ENCODE measurements around the gene MSX2. TPM values are rescaled to one million over a fixed set of nuclear protein-coding genes. Genes with fewer than 3 reads are reported as not detected.

The MSX2 gene
- total RNA-seq, 4 donors from 2014 or later = 0.95 to 2.1 (median 1.1) TPM

DNA sequence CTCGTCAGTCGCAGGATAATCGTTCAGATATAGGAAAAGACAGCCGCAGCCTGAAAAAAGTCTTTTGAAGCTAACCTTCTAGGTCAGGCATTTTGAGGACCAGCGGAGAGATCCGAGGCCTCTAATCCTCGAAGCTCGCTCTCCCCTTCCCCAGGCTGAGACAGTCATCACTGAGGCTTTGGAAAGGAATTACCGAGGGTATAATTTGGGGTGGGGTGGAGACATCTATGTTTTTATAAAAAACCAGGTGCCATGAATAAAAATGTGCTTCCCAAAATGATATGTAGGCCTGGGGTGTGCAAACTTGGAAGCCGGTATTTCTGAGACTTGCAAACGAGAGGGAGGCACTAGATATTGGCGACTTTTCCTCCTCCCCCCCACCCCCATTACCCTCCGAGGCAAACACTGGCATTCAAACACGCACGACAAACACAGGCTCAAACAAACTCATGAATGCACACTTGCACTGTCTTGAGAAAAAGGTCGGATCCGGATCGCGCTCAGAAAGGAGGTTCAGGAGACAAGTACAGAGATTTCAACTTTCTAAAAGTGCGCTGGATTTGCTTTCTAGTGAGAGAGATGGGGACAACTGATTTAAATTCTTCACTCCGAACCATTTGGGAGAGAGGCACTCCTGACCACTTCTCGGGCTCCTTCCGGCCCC lies 935 bp upstream of the MSX2 start:
- Histone ChIP-seq H3K27me3 (peaks cover 44 to 57% (median 48%) of the 10 kb centered on the region in 3 donors), H3K4me3 (peak overlapping the region; percentile 67 to 81 (median 73)), H3K27ac (no peak overlapping the region), H3K4me1 (peaks cover 11 to 13% of the 10 kb centered on the region in 2 donors), H3K9me3 (no peaks in the 10 kb centered on the region), H3K36me3 (no peaks in the 10 kb centered on the region)
- in situ Hi-C loops (cut with MboI; ENCODE audit: low sequenced_read_pairs in 4 of 4) = no loop called here
- DNase-seq (no peak), ATAC-seq (no peak)
- TF ChIP-seq, protein P1, sequence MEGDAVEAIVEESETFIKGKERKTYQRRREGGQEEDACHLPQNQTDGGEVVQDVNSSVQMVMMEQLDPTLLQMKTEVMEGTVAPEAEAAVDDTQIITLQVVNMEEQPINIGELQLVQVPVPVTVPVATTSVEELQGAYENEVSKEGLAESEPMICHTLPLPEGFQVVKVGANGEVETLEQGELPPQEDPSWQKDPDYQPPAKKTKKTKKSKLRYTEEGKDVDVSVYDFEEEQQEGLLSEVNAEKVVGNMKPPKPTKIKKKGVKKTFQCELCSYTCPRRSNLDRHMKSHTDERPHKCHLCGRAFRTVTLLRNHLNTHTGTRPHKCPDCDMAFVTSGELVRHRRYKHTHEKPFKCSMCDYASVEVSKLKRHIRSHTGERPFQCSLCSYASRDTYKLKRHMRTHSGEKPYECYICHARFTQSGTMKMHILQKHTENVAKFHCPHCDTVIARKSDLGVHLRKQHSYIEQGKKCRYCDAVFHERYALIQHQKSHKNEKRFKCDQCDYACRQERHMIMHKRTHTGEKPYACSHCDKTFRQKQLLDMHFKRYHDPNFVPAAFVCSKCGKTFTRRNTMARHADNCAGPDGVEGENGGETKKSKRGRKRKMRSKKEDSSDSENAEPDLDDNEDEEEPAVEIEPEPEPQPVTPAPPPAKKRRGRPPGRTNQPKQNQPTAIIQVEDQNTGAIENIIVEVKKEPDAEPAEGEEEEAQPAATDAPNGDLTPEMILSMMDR (IDR thresholded peaks at IDR 0.05 in 4 of 5, conservative IDR thresholded peaks at IDR 0.05 in 1 of 5) = no peak
- TF ChIP-seq POLR2A (IDR thresholded peaks at IDR 0.05) = no peak
- intact Hi-C loops (cut with DNase I; ENCODE audit: low total_unique reads) = no loop called here

DNA sequence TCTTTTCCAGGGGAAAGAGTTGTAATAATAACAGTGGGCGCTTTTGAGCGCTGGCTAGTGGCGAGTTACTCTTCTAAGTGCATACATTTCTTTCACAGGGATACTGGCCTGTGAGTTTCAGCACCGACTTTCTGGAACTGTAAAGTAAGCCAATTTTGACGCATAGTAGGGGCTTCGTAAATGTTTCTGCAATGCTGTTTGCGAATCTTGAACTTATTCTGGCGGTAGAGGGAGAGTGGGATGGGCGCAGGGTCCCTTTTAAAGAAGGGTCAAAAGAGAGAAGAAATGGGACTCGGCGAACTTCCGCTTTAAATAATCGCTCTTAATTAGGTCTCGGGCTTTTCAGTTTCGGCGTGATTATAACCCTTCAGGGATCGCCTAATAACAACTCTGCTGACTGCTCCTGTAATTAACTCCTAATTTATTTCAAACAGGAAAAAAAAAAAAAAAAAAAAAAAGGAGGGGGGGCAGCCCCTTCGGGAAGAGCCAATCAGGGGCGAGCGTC lies 351 bp upstream of the MSX2 start:
- peak; percentile 50 to 54 for ATAC-seq
- no peak for DNase-seq
- intact Hi-C loops (cut with DNase I; ENCODE audit: low total_unique reads) = no loop called here

DNA sequence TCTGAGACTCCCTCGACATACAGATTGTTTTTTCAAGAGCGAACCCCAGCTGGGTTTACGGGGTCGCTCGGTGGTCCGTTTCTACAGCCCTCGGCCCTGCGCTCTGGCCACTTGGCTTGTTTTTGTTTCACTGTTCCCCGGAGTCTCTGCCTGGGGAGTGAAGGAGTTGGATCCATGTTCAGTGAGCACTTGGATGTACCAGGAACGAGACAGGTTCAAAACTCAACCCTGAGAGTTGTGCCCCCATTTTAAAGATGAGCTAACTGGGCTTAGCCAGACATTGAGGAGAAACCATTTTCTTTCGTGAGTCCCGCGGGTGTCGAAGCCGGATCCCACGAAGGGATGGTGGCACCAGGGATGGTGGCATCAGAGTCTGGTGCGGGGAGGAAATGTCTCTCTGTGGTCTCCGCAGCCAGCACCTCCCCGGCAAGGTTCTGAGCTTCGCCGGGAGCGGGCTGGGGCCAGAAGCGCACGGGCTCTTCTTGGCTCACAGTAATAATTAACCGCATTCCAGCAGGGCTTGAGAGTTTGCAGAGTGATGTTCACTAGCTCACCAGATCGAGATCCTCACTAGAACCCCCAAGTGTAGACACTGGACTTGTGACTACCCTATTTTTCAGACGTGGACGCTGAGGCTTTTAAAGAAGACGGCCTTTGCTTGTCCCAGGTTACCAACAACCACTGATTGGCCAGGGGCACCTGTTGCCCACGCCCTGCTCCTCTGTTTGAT lies 1.0 kb downstream of the MSX2 start:
- peaks cover 29 to 37% (median 31%) of the 10 kb centered on the region in 3 donors for H3K27me3 ChIP-seq
- H3K27ac ChIP-seq = no peak overlapping the region
- intact Hi-C loops (cut with DNase I; ENCODE audit: low total_unique reads) = no loop called here
- H3K4me1 ChIP-seq = peaks cover 11 to 13% of the 10 kb centered on the region in 2 donors
- no peaks in the 10 kb centered on the region for H3K9me3 ChIP-seq
- ATAC-seq = no peak
- H3K36me3 ChIP-seq = peaks cover 0 to 4% of the 10 kb centered on the region in 2 donors
- TF ChIP-seq POLR2A (IDR thresholded peaks at IDR 0.05) = no peak
- TF ChIP-seq, protein P1 (IDR thresholded peaks at IDR 0.05 in 4 of 5, conservative IDR thresholded peaks at IDR 0.05 in 1 of 5) = no peak
- in situ Hi-C loops (cut with MboI; ENCODE audit: low sequenced_read_pairs in 4 of 4) = no loop called here
- DNase-seq = no peak
- H3K4me3 ChIP-seq = peak overlapping the region; percentile 67 to 81 (median 73)

More for the DNA sequence above, 351 bp upstream of the MSX2 start:
- in situ Hi-C loops (cut with MboI; ENCODE audit: low sequenced_read_pairs in 4 of 4) = no loop called here
- H3K27me3 ChIP-seq = peaks cover 41 to 51% (median 43%) of the 10 kb centered on the region in 3 donors
- TF ChIP-seq, protein P1 (IDR thresholded peaks at IDR 0.05 in 4 of 5, conservative IDR thresholded peaks at IDR 0.05 in 1 of 5) = no peak
- no peak for TF ChIP-seq POLR2A (IDR thresholded peaks at IDR 0.05)
- H3K36me3 ChIP-seq = no peaks in the 10 kb centered on the region
- peak overlapping the region in 1 of 4 donors; percentile 64 for H3K27ac ChIP-seq
- no peaks in the 10 kb centered on the region for H3K9me3 ChIP-seq
- H3K4me3 ChIP-seq = peak overlapping the region; percentile 67 to 81 (median 73)
- peaks cover 11 to 13% of the 10 kb centered on the region in 2 donors for H3K4me1 ChIP-seq

DNA sequence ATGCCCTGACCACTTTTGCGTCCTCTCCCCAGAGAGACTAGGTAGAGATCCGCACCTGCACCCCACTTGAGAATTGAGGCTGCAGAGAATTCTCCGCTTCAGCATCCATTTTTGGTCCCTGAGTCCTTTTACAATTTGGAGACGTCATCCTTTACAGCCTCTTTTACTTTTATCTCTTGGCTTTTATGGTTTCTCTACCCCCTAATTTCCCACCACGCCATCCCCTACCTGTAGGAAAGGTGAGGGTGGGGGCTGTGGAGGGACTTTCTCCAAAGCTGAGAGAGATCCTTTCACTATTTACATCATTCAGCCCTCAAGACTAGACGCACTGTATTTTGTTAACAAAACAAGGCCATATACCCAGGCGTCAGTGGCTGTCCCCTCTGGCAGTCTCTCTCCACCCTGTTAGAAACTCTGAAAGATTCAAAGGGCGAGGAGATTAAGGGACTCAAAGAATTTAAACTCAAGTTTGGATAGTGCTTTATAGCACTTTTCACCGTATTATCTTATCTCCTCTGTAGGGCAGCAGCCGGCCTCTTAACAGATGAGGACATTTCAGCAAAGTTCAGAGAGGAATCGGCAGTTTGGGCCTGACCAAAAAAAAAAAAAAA lies 1.7 kb downstream of the MSX2 start:
- H3K36me3 ChIP-seq = peaks cover 0 to 4% of the 10 kb centered on the region in 2 donors
- H3K4me1 ChIP-seq = peaks cover 7 to 13% of the 10 kb centered on the region in 2 donors
- TF ChIP-seq, protein P1 (IDR thresholded peaks at IDR 0.05 in 4 of 5, conservative IDR thresholded peaks at IDR 0.05 in 1 of 5) = no peak
- TF ChIP-seq POLR2A (IDR thresholded peaks at IDR 0.05) = no peak
- intact Hi-C loops (cut with DNase I; ENCODE audit: low total_unique reads) (no loop called here), in situ Hi-C loops (cut with MboI; ENCODE audit: low sequenced_read_pairs in 4 of 4) (no loop called here)
- DNase-seq = no peak
- H3K9me3 ChIP-seq = no peaks in the 10 kb centered on the region
- H3K27me3 ChIP-seq = peaks cover 27 to 34% (median 29%) of the 10 kb centered on the region in 3 donors
- H3K4me3 ChIP-seq = peak overlapping the region in 2 of 4 donors; percentile 77 to 81
- H3K27ac ChIP-seq = no peak overlapping the region
- ATAC-seq = no peak
